Epithelial cell of proximal tubule (primary cell): ENCODE results near the gene FHIT. TPM values are rescaled to one million over a fixed set of nuclear protein-coding genes. Genes with fewer than 3 reads are reported as not detected.
"Not testable (repeated sequence)": the region's sequence is repeated elsewhere in the genome, so short reads cannot be mapped to it uniquely, and the experiment has no call there.

ENCODE experiments used
- DNase-seq: peaks from one replicate; pipeline ENCODE4 v3.0.0-alpha.2; 2011; ENCODE audit warnings: low read depth
- H3K4me3 ChIP-seq: 2 replicates; pipeline ENCODE4 v1.5.1; 2011; ENCODE audit warnings: low read depth, mild to moderate bottlenecking, low read length
- CTCF ChIP-seq: conservative IDR thresholded peaks from 2 replicates; pipeline ENCODE4 v1.5.1; 2012; ENCODE audit warnings: low read depth, mild to moderate bottlenecking, low read length
- total RNA-seq: library from RNA; depleted of rRNA; stranded (reverse); fragments of >200 nt; gene quantifications from 2 replicates; pipeline ENCODE4 v1.2.3, GENCODE V29; 2015

The FHIT gene
- total RNA-seq, 1 donor from 2014 or later, result 3.7 TPM

- H3K4me3 ChIP-seq, result no peak overlapping the region
- DNase-seq, result no peak
- no peak for TF ChIP-seq CTCF
Measured at GRCh38 chr3:60553144-60553543, 698.1 kb downstream of the FHIT start.

GRCh38 chr3:60552581-60552980 is 698.7 kb downstream of the FHIT start:
- H3K4me3 ChIP-seq, result no peak overlapping the region
- no peak for TF ChIP-seq CTCF
- no peak for DNase-seq

GRCh38 chr3:60551455-60552209 is 699.6 kb downstream of the FHIT start:
- DNase-seq, result no peak
- TF ChIP-seq CTCF, result no peak

GRCh38 chr3:60549863-60550262 is 701.4 kb downstream of the FHIT start:
- TF ChIP-seq CTCF, result no peak
- H3K4me3 ChIP-seq, result no peak overlapping the region
- DNase-seq, result no peak

More at GRCh38 chr3:60551455-60552209, 699.6 kb downstream of the FHIT start:
- H3K4me3 ChIP-seq, result no peak overlapping the region

- no peak overlapping the region for H3K4me3 ChIP-seq
Measured at GRCh38 chr3:60542995-60543394, 708.3 kb downstream of the FHIT start.

GRCh38 chr3:60539394-60539793 is 711.9 kb downstream of the FHIT start:
- not testable (repeated sequence) for H3K4me3 ChIP-seq, DNase-seq

More at GRCh38 chr3:60542995-60543394, 708.3 kb downstream of the FHIT start:
- no peak for DNase-seq
- no peak for TF ChIP-seq CTCF

- no peak for DNase-seq
- H3K4me3 ChIP-seq, result no peak overlapping the region
- no peak for TF ChIP-seq CTCF
Measured at GRCh38 chr3:60536420-60536819, 714.8 kb downstream of the FHIT start.
